CD4-positive, alpha-beta T cell (primary cell): ENCODE results near the gene MYMK. TPM values are rescaled to one million over a fixed set of nuclear protein-coding genes. Genes with fewer than 3 reads are reported as not detected.

Source experiments
- ATAC-seq: fragments of 200-7000 bp; cut with Tn5 transposase; one replicate; pipeline ENCODE4 v1.10.0; 2022; ENCODE audit warnings: mild to moderate bottlenecking; ENCODE audit not compliant: poor library complexity
- CTCF ChIA-PET: fragments of 350-600 bp; sonication (Branson Sonifier 250); formaldehyde crosslinking; loops from one replicate; lab custom pipeline; 2021; ENCODE audit warnings: antibody characterized with exemption, inconsistent platforms; lab: Charles Lee
- POLR2A ChIA-PET: fragments of 350-600 bp; sonication (Branson Sonifier 250); formaldehyde crosslinking; loops from one replicate; lab custom pipeline; 2021; ENCODE audit warnings: antibody characterized with exemption, inconsistent platforms; lab: Charles Lee
- DNase-seq, 14 experiments: peaks; one replicate each; pipeline ENCODE4 v3.0.0-alpha.2; 2013 to 2020; ENCODE audit warnings: mixed read lengths in 2 of 14
- H3K27ac ChIP-seq, 2 donors: one replicate each; pipeline versions ENCODE4 v1.5.1 to v1.7.0; 2013; ENCODE audit warnings: low read length in 2 of 2, low read depth in 1 of 2, mild to moderate bottlenecking in 1 of 2
- H3K27me3 ChIP-seq, 2 experiments: 1 replicate in 1 of 2; 2 replicates in 1 of 2; pipeline versions ENCODE4 v1.6.1 to v1.7.0; 2013; ENCODE audit warnings: low read length in 2 of 2, control low read depth in 1 of 2, mild to moderate bottlenecking in 1 of 2, moderate library complexity in 1 of 2; ENCODE audit not compliant: insufficient read depth in 2 of 2, control insufficient read depth in 1 of 2
- H3K36me3 ChIP-seq: one replicate; pipeline ENCODE4 v1.6.1; 2013; ENCODE audit warnings: low read length, control low read depth; ENCODE audit not compliant: insufficient read depth
- H3K4me1 ChIP-seq: one replicate; pipeline ENCODE4 v1.6.1; 2013; ENCODE audit warnings: low read length, control low read depth; ENCODE audit not compliant: insufficient read depth
- H3K4me3 ChIP-seq: one replicate; pipeline ENCODE4 v1.5.1; 2013; ENCODE audit warnings: mild to moderate bottlenecking, low read length, moderate library complexity
- H3K9me3 ChIP-seq, 2 experiments: 1 replicate in 1 of 2; 2 replicates in 1 of 2; pipeline versions ENCODE4 v1.6.1 to v1.7.0; 2013; ENCODE audit warnings: low read length in 2 of 2, mild to moderate bottlenecking in 2 of 2, control low read depth in 1 of 2, moderate library complexity in 1 of 2; ENCODE audit not compliant: control insufficient read depth in 1 of 2, insufficient read depth in 1 of 2
- H3K27ac Mint-ChIP-seq: one replicate; pipeline ENCODE4 v1.8.0; 2020; ENCODE audit warnings: mixed read lengths
- H3K27me3 Mint-ChIP-seq: one replicate; pipeline ENCODE4 v1.8.0; 2021; ENCODE audit warnings: mixed read lengths
- H3K36me3 Mint-ChIP-seq: one replicate; pipeline ENCODE4 v1.8.0; 2021; ENCODE audit warnings: low read depth, mixed read lengths
- H3K4me1 Mint-ChIP-seq: one replicate; pipeline ENCODE4 v1.8.0; 2021; ENCODE audit warnings: low read depth, mixed read lengths
- H3K4me3 Mint-ChIP-seq: one replicate; pipeline ENCODE4 v1.8.0; 2020; ENCODE audit warnings: mild to moderate bottlenecking, mixed read lengths
- H3K9me3 Mint-ChIP-seq: one replicate; pipeline ENCODE4 v1.8.0; 2020; ENCODE audit warnings: mixed read lengths
- CTCF ChIP-seq: fragments of 200-600 bp; IDR thresholded peaks from one replicate; pipeline ENCODE4 v1.8.0; 2022; ENCODE audit warnings: antibody characterized with exemption, mild to moderate bottlenecking
- intact Hi-C, 2 experiments: fragments of 100-400 bp; cut with DNase I in 1 of 2; cut with micrococcal nuclease in 1 of 2; formaldehyde crosslinking; loops; one replicate each; pipeline versions ENCODE4 v1.15.1 to v1.9.0; 2023 to 2025; cut with DNase I, micrococcal nuclease
- total RNA-seq, 174 experiments: library from RNA in 2 of 174; stranded (reverse) in 2 of 174; gene quantifications; one replicate each; pipeline ENCODE4 v1.2.3 and lab custom pipeline; 2021 to 2026

The MYMK gene
- total RNA-seq, 2 experiments from 2014 or later, result not detected

GRCh38 chr9:133490201-133490681 is 34.5 kb downstream of the MYMK start:
- DNase-seq, result no peak
- Mint-ChIP-seq H3K27me3 (no peaks in the 10 kb centered on the region), H3K4me3 (no peak overlapping the region), H3K27ac (no peak overlapping the region), H3K36me3 (no peaks in the 10 kb centered on the region), H3K4me1 (peaks cover 6% of the 10 kb centered on the region), H3K9me3 (no peaks in the 10 kb centered on the region)
- no peak for ATAC-seq
- POLR2A ChIA-PET, result no interaction called here
- Histone ChIP-seq H3K27ac (no peak overlapping the region), H3K9me3 (no peaks in the 10 kb centered on the region), H3K27me3 (peaks cover 0 to 3% of the 10 kb centered on the region in 2 experiments), H3K4me3 (no peak overlapping the region), H3K36me3 (no peaks in the 10 kb centered on the region), H3K4me1 (peaks cover 6% of the 10 kb centered on the region)
- intact Hi-C loops, result no loop called here
- TF ChIP-seq CTCF, result no peak
- CTCF ChIA-PET, result no interaction called here

- Histone ChIP-seq H3K9me3 (no peaks in the 10 kb centered on the region), H3K4me3 (no peak overlapping the region), H3K27me3 (peaks cover 0 to 3% of the 10 kb centered on the region in 2 experiments), H3K4me1 (peaks cover 6% of the 10 kb centered on the region), H3K36me3 (no peaks in the 10 kb centered on the region), H3K27ac (no peak overlapping the region)
- ChIA-PET POLR2A (no interaction called here), CTCF (no interaction called here)
- Mint-ChIP-seq H3K9me3 (no peaks in the 10 kb centered on the region), H3K4me3 (no peak overlapping the region), H3K36me3 (no peaks in the 10 kb centered on the region), H3K4me1 (peaks cover 6% of the 10 kb centered on the region), H3K27ac (peak overlapping the region; percentile 10), H3K27me3 (no peaks in the 10 kb centered on the region)
- no peak for TF ChIP-seq CTCF
- intact Hi-C loops, result loop anchor here (5.0 kb wide), 2 partner anchors 137 to 512 kb away; partner anchors contain the start of gene GFI1B (in 1 of the 2)
- DNase-seq, result no peak
- no peak for ATAC-seq
These were observed 35.2 kb downstream of the MYMK start for GRCh38 chr9:133489253-133490190.

- H3K4me1 ChIP-seq, result peaks cover 6% of the 10 kb centered on the region
- H3K9me3 Mint-ChIP-seq, result no peaks in the 10 kb centered on the region
- no peaks in the 10 kb centered on the region for H3K9me3 ChIP-seq
- H3K27me3 ChIP-seq, result peaks cover 0 to 3% of the 10 kb centered on the region in 2 experiments
- no peaks in the 10 kb centered on the region for H3K27me3 Mint-ChIP-seq
- CTCF ChIA-PET, result no interaction called here
- no peak for DNase-seq
- no peak for ATAC-seq
- peaks cover 6% of the 10 kb centered on the region for H3K4me1 Mint-ChIP-seq
- H3K4me3 ChIP-seq, result no peak overlapping the region
- POLR2A ChIA-PET, result interaction anchor here (1.5 to 2.0 kb wide), 2 partner anchors 20 to 458 kb away, joined by 4 to 8 read pairs; partner anchors contain the start of gene GTF3C5
- no peaks in the 10 kb centered on the region for H3K36me3 ChIP-seq
- no peak overlapping the region for H3K27ac Mint-ChIP-seq
- H3K36me3 Mint-ChIP-seq, result no peaks in the 10 kb centered on the region
- intact Hi-C loops, result loop anchor here (5.0 kb wide), 2 partner anchors 136 to 511 kb away; partner anchors contain the start of gene GFI1B (in 1 of the 2)
- H3K4me3 Mint-ChIP-seq, result no peak overlapping the region
- H3K27ac ChIP-seq, result no peak overlapping the region
- no peak for TF ChIP-seq CTCF
These were observed 36.0 kb downstream of the MYMK start for GRCh38 chr9:133488686-133489252.
